GM12865 (cell line): ENCODE measurements around the gene TRIM39.
A peak's percentile ranks its signal among the peaks of the same experiment; 100 is the strongest.

Experiments used
- DNase-seq: peaks from one replicate; pipeline ENCODE4 v3.0.0; 2010; ENCODE audit warnings: low read depth
- H3K4me3 ChIP-seq: 2 replicates; pipeline ENCODE4 v1.5.1; 2011; ENCODE audit warnings: mild to moderate bottlenecking, low read depth, low read length, control low read depth
- TF ChIP-seq, protein P1 (sequence below): IDR thresholded peaks from 2 replicates; pipeline ENCODE4 v1.5.1; 2011; ENCODE audit warnings: low read length, control low read depth, low read depth, inconsistent platforms; ENCODE audit not compliant: insufficient read depth; ENCODE audit errors: missing control alignments

TRIM39 gene

DNA sequence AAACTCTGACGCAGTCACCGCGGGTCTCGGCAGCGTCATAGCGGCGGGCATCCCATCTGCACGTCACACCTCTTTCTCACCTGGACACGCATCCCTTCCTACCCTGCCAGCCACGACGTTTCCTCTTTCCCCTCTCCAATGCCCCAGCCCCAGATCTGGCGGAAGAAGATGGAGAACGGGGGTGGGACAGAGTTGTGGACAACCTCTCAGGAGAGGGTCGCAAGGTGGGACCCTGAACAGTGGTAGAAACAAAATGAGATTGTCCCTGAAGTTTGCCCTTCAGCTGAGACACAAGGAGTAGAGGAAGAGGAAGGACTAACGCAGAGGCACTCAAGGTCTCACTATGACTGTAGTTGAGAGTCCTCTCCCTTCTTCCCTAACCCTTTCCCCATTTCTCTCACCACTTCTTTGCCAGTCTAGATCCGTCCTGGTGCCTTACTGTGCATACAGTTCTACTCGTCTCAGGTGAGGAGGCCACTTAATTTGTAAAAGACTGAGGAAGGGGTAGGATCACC, 562 bp downstream of the TRIM39 start:
- TF ChIP-seq, protein P1, sequence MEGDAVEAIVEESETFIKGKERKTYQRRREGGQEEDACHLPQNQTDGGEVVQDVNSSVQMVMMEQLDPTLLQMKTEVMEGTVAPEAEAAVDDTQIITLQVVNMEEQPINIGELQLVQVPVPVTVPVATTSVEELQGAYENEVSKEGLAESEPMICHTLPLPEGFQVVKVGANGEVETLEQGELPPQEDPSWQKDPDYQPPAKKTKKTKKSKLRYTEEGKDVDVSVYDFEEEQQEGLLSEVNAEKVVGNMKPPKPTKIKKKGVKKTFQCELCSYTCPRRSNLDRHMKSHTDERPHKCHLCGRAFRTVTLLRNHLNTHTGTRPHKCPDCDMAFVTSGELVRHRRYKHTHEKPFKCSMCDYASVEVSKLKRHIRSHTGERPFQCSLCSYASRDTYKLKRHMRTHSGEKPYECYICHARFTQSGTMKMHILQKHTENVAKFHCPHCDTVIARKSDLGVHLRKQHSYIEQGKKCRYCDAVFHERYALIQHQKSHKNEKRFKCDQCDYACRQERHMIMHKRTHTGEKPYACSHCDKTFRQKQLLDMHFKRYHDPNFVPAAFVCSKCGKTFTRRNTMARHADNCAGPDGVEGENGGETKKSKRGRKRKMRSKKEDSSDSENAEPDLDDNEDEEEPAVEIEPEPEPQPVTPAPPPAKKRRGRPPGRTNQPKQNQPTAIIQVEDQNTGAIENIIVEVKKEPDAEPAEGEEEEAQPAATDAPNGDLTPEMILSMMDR: no peak
- peak overlapping the region; percentile 94 for H3K4me3 ChIP-seq
- DNase-seq: no peak

DNA sequence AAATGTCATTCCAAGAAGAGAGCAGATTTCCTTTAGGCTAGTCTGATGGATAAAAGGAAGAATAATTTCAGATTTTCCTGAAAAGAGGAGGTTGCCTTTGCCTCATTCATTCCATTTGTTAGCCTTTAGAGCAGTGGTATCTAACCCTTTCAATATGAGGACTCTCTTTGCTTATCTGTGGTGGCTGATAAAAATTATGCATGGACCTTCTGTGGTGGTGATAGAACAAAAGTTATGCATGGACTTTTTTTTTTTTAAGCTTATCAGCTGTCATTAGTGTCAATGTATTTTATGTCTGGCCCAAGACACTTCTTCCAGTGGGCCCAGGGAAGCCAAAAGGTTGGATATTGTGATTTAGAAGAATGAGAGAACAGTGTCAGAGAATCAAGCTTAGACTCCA, 1.7 kb downstream of the TRIM39 start:
- H3K4me3 ChIP-seq: no peak overlapping the region
- no peak for DNase-seq
- TF ChIP-seq, protein P1: no peak

DNA sequence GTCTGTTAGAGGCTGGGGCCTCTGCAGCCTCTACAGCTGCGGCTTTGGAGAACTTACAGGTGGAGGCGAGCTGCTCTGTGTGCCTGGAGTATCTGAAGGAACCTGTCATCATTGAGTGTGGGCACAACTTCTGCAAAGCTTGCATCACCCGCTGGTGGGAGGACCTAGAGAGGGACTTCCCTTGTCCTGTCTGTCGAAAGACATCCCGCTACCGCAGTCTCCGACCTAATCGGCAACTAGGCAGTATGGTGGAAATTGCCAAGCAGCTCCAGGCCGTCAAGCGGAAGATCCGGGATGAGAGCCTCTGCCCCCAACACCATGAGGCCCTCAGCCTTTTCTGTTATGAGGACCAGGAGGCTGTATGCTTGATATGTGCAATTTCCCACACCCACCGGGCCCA, 2.6 kb downstream of the TRIM39 start:
- TF ChIP-seq, protein P1: no peak
- DNase-seq: no peak
- no peak overlapping the region for H3K4me3 ChIP-seq

DNA sequence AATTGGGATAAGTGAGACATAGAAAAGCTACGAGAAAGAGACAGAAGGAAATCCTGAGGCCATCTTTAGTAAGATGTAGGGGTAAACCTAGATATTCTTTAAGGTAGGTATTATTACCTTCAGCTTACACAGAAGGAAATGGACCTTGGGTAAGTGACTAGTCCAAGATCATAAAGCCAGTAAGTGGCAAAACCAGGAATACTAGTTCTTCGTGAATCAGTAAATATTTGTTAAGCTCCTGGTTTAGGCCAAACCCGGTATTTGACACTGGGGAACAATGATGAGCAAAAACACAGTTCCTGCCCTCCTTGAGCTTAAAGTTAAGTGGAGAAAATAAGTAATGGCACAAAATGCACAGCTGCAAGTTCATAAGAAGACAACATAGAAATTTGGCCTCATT, 5.3 kb downstream of the TRIM39 start:
- no peak overlapping the region for H3K4me3 ChIP-seq
- DNase-seq: no peak
- TF ChIP-seq, protein P1: no peak

DNA sequence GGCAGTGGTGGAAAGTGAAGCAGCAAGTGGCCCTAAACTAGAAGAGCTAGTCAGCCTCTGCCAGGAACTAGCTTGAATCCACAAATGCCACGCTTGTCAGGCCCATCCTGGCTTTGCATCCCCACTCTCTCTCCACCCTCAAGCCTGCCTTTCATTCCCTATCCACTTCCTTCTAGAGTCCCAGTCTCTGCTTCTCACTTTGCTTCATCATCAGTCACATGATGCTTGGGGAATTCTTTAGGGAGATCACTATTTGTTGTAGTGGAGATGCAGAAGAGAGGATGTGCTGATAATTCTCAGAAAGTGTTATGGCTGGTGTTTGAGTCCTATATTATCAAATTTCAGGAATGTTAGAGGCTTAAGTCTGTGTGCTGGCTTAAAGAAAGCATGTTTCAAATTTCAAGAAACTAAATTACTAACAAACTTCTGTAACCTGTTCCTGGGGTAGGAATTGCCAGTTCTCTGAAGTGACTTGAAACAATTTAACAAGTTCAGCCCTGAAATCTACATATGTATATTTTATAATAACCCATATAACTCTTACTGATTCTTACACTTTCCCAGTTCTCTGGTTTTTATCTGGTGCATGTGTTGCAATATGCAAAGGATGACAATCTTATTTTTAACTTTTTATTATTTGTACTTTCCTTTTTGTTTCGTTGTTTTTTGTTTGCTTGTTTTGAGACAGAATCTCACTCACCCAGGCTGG, 7.5 kb downstream of the TRIM39 start:
- TF ChIP-seq, protein P1: no peak
- no peak for DNase-seq
- H3K4me3 ChIP-seq: no peak overlapping the region

DNA sequence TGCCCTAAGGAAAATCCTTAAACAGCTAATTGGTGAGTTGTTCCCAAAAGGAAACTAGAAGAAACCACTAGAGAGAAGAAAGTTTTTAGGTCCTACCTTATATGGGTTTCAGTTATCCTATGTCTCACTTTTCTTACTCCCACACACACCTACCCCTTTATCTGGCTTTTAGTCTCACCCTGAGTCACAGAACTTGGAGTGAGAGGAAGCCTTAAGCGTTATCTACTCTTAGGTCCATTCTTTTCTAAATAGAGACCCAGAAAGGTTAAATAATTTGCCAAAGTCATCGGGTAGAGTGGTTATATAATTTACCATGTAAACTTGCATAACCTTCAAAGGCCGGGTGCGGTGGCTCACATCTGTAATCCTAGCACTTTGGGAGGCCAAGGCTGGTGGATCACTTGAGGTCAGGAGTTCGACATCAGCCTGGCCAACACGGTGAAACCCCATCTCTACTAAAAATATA, 13.9 kb downstream of the TRIM39 start:
- H3K4me3 ChIP-seq: no peak overlapping the region
- TF ChIP-seq, protein P1: no peak
- DNase-seq: no peak

DNA sequence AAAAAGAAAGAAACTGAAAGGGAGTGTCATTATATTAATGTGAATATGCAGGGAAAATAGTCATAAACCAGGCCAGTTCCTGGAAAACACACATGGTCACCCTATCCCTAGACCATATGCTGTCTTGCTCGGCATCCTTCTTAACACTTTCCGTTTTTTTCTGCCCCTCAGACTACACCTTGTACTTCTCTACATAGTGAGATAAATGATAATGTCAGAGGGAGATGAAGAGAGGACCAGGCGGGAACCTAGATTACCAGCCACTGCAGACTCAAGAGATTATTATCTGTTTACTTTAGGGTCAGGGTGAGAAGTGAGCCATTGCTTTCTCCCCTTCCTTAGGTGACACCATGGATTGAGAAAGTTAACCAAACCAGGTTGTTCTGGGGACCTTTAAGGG, 14.5 kb downstream of the TRIM39 start:
- H3K4me3 ChIP-seq: no peak overlapping the region
- DNase-seq: no peak
- TF ChIP-seq, protein P1: no peak
